Liver (tissue), 9 donors: ENCODE measurements around the gene UBN2. TPM values are rescaled to one million over a fixed set of nuclear protein-coding genes. Genes with fewer than 3 reads are reported as not detected.

Experiments
- DNase-seq: peaks from one replicate; pipeline ENCODE4 v3.0.0-alpha.2; 2017; ENCODE audit warnings: low spot score
- H3K27ac ChIP-seq, 2 donors: one replicate each; pipeline ENCODE4 v1.7.0; 2013; ENCODE audit warnings: inconsistent platforms in 2 of 2, low read length in 2 of 2, control low read depth in 1 of 2, low read depth in 1 of 2, mild to moderate bottlenecking in 1 of 2
- H3K27me3 ChIP-seq, 4 donors: one replicate each; pipeline versions ENCODE4 v1.6.1 to v1.7.0; 2013; ENCODE audit warnings: low read length in 3 of 4, inconsistent platforms in 1 of 4, mild to moderate bottlenecking in 1 of 4, moderate library complexity in 1 of 4; ENCODE audit not compliant: control insufficient read depth in 4 of 4, insufficient read depth in 4 of 4
- H3K36me3 ChIP-seq, 4 donors: one replicate each; pipeline versions ENCODE4 v1.6.1 to v1.7.0; 2013; ENCODE audit warnings: low read length in 3 of 4, mild to moderate bottlenecking in 3 of 4, low read depth in 1 of 4, moderate library complexity in 1 of 4; ENCODE audit not compliant: control insufficient read depth in 4 of 4, insufficient read depth in 3 of 4
- H3K4me1 ChIP-seq, 4 donors: one replicate each; pipeline versions ENCODE4 v1.6.1 to v1.7.0; 2013; ENCODE audit warnings: low read length in 3 of 4, mild to moderate bottlenecking in 3 of 4, moderate library complexity in 1 of 4; ENCODE audit not compliant: control insufficient read depth in 4 of 4, insufficient read depth in 4 of 4
- H3K4me3 ChIP-seq, 3 donors: one replicate each; pipeline versions ENCODE4 v1.6.1 to v1.7.0; 2013; ENCODE audit warnings: low read length in 3 of 3, control low read depth in 1 of 3, low read depth in 1 of 3, mild to moderate bottlenecking in 1 of 3
- H3K9ac ChIP-seq, 2 donors: one replicate each; pipeline ENCODE4 v1.7.0; 2013; ENCODE audit warnings: low read length in 2 of 2, mild to moderate bottlenecking in 2 of 2, moderate library complexity in 2 of 2, control low read depth in 1 of 2, low read depth in 1 of 2
- H3K9me3 ChIP-seq, 4 donors: one replicate each; pipeline versions ENCODE4 v1.6.1 to v1.7.0; 2013; ENCODE audit warnings: low read length in 3 of 4; ENCODE audit not compliant: control insufficient read depth in 4 of 4
- ATF3 ChIP-seq: IDR thresholded peaks from 2 replicates; pipeline ENCODE4 v1.6.1; 2016; ENCODE audit warnings: antibody characterized with exemption
- CTCF ChIP-seq: fragments of 150-350 bp; IDR thresholded peaks from 2 replicates; pipeline ENCODE4 v1.5.1; 2017; ENCODE audit warnings: improper control_type of control experiment, low read depth, low read length; ENCODE audit not compliant: missing input control
- FOXA1 ChIP-seq: IDR thresholded peaks from 2 replicates; pipeline ENCODE4 v1.6.1; 2016; ENCODE audit warnings: antibody characterized with exemption
- FOXA2 ChIP-seq: IDR thresholded peaks from 2 replicates; pipeline ENCODE4 v1.6.1; 2016; ENCODE audit warnings: antibody characterized with exemption
- HNF4A ChIP-seq, 2 donors: conservative IDR thresholded peaks; 2 replicates each; pipeline ENCODE4 v1.6.1; 2016; ENCODE audit warnings: antibody characterized with exemption in 2 of 2, mild to moderate bottlenecking in 2 of 2
- HNF4G ChIP-seq: IDR thresholded peaks from 2 replicates; pipeline ENCODE4 v1.6.1; 2016; ENCODE audit warnings: antibody characterized with exemption
- JUND ChIP-seq, 2 donors: IDR thresholded peaks; 2 replicates each; pipeline ENCODE4 v1.6.1; 2016; ENCODE audit warnings: antibody characterized with exemption in 2 of 2
- NR2F2 ChIP-seq: IDR thresholded peaks from 2 replicates; pipeline ENCODE4 v1.6.1; 2016; ENCODE audit warnings: antibody characterized with exemption
- RAD21 ChIP-seq, 2 donors: IDR thresholded peaks; 2 replicates each; pipeline ENCODE4 v1.6.1; 2016; ENCODE audit warnings: antibody characterized with exemption in 2 of 2, mild to moderate bottlenecking in 2 of 2
- REST ChIP-seq: IDR thresholded peaks from 2 replicates; pipeline ENCODE4 v1.6.1; 2016; ENCODE audit warnings: antibody characterized with exemption, mild to moderate bottlenecking
- RXRA ChIP-seq, 2 donors: IDR thresholded peaks; 2 replicates each; pipeline ENCODE4 v1.6.1; 2017 to 2018; ENCODE audit warnings: antibody characterized with exemption in 2 of 2, mild to moderate bottlenecking in 1 of 2
- SP1 ChIP-seq: IDR thresholded peaks from 2 replicates; pipeline ENCODE4 v1.6.1; 2018; ENCODE audit warnings: antibody characterized with exemption, mild to moderate bottlenecking
- TAF1 ChIP-seq: conservative IDR thresholded peaks from 2 replicates; pipeline ENCODE4 v1.6.1; 2016; ENCODE audit warnings: antibody characterized with exemption, mild to moderate bottlenecking
- YY1 ChIP-seq: IDR thresholded peaks from 2 replicates; pipeline ENCODE4 v1.6.1; 2016; ENCODE audit warnings: antibody characterized with exemption, mild to moderate bottlenecking
- WGBS: extraction: QIAGEN DNeasy Blood & Tissue Kit; methylation state at CpG from one replicate; pipeline ENCODE4 v1.1.7; 2013; 5-methylcytosine and 5-hydroxymethylcytosine counted together
- polyA plus RNA-seq, 2 donors: library from polyadenylated mRNA; stranded (reverse) in 1 of 2; unstranded in 1 of 2; fragments of 200-250 nt in 1 of 2; fragments of >200 nt in 1 of 2; fragmentation: Nextera tagmentation in 1 of 2; extraction: Ambion mirVana in 1 of 2; gene quantifications; one replicate each; pipeline versions ENCODE4 v1.2.1 to v1.2.3, GENCODE V29; 2013 to 2015
- total RNA-seq, 2 donors: library from RNA; depleted of rRNA; stranded (reverse); fragments of >200 nt; gene quantifications; one replicate each; pipeline ENCODE4 v1.2.3, GENCODE V29; 2014
- donor health status: healthy.
- donor health status: healthy.
- donor health status: healthy.
- donor health status: healthy.
- donor health status: healthy.

The UBN2 gene
- total and polyA plus RNA-seq, 4 donors, result 1.1 to 9.1 (median 4.8) TPM

- TF ChIP-seq TAF1, result no peak
Measured at GRCh38 chr7:139230484-139230773, 608 bp upstream of the UBN2 start (continued).

GRCh38 chr7:139231513-139232376 lies 708 bp downstream of the UBN2 start:
- peak overlapping the region; percentile 64 to 84 for H3K9ac ChIP-seq
- TF ChIP-seq JUND (IDR thresholded peaks at IDR 0.05), result no peak
- TF ChIP-seq YY1, result no peak
- no peak for TF ChIP-seq RAD21 (IDR thresholded peaks at IDR 0.05)
- H3K27ac ChIP-seq, result peak overlapping the region; percentile 91 to 97
- no peaks in the 10 kb centered on the region for H3K36me3 ChIP-seq
- peaks cover 0 to 21% (median 16%) of the 10 kb centered on the region in 4 donors for H3K4me1 ChIP-seq
- no peaks in the 10 kb centered on the region for H3K27me3 ChIP-seq
- peak overlapping the region; percentile 93 to 99 (median 95) for H3K4me3 ChIP-seq
- H3K9me3 ChIP-seq, result no peaks in the 10 kb centered on the region
- DNase-seq, result peak; percentile 52
- under 1% methylated on average over 101 of the region's 101 CpGs for WGBS

DNA sequence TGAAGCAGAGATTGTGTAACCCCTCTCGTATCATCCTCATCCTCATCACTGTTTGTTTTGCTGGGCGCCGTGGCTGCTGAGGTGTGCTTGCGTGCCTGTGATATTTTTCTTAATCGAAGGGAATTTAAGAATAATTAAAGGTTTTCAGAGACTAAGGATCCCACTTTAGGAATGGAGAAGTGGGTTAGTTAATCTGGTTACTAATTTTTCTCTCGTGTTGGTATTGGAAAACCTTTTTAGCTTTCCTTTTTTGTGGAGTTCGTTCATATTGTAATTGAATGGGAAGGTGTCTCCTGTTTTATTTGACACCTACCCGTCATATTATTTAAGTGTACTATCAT lies 1.3 kb downstream of the UBN2 start:
- DNase-seq, result no peak
- Histone ChIP-seq H3K27me3 (no peaks in the 10 kb centered on the region), H3K36me3 (peaks cover 0 to 3% (median under 1%) of the 10 kb centered on the region in 4 donors), H3K27ac (no peak overlapping the region), H3K9ac (peak overlapping the region in 1 of 2 donors; percentile 66), H3K9me3 (no peaks in the 10 kb centered on the region), H3K4me1 (peaks cover 0 to 21% (median 16%) of the 10 kb centered on the region in 4 donors), H3K4me3 (peak overlapping the region; percentile 93 to 99 (median 95))
- 3% methylated on average over 8 of the region's 8 CpGs for WGBS
- peak in 1 of 2 donors; percentile 17 for TF ChIP-seq RAD21 (IDR thresholded peaks at IDR 0.05)
- TF ChIP-seq ATF3, result no peak
- TF ChIP-seq YY1, result no peak

GRCh38 chr7:139232904-139233303 lies 1.9 kb downstream of the UBN2 start:
- H3K9ac ChIP-seq, result no peak overlapping the region
- DNase-seq, result no peak
- peak overlapping the region in 1 of 3 donors; percentile 24 for H3K4me3 ChIP-seq
- peaks cover 0 to 9% (median 4%) of the 10 kb centered on the region in 4 donors for H3K36me3 ChIP-seq
- TF ChIP-seq SP1 (no peak), FOXA1 (no peak), RXRA (IDR thresholded peaks at IDR 0.05) (no peak), NR2F2 (no peak), RAD21 (IDR thresholded peaks at IDR 0.05) (no peak), HNF4A (conservative IDR thresholded peaks at IDR 0.05) (no peak), TAF1 (no peak), CTCF (no peak), REST (no peak), FOXA2 (no peak), HNF4G (no peak), YY1 (no peak)
- H3K27ac ChIP-seq, result no peak overlapping the region
- 47% methylated on average over 2 of the region's 2 CpGs for whole genome bisulfite sequencing
- H3K4me1 ChIP-seq, result peaks cover 0 to 21% (median 16%) of the 10 kb centered on the region in 4 donors
- H3K27me3 ChIP-seq, result no peaks in the 10 kb centered on the region
- no peaks in the 10 kb centered on the region for H3K9me3 ChIP-seq
